Tibial artery (tissue), 4 donors: Measurements from ENCODE around the gene ERC1.
A peak's percentile ranks its signal among the peaks of the same experiment; 100 is the strongest.

Source experiments
- DNase-seq, 2 donors: peaks; one replicate each; pipeline ENCODE4 v3.0.0-alpha.2; 2019
- H3K27ac ChIP-seq, 2 donors: fragments of 200-600 bp; sonication (generic) in 1 of 2; 1 replicate in 1 of 2; 2 replicates in 1 of 2; pipeline ENCODE4 v1.5.1; 2018 to 2019; ENCODE audit warnings: mild to moderate bottlenecking in 1 of 2
- H3K27me3 ChIP-seq, 2 donors: fragments of 200-600 bp; sonication (generic) in 1 of 2; one replicate each; pipeline versions ENCODE4 v1.5.1 to v1.6.0; 2016 to 2019
- H3K36me3 ChIP-seq, 3 donors: fragments of 200-600 bp; sonication (generic) in 2 of 3; one replicate each; pipeline ENCODE4 v1.5.1; 2016 to 2019; ENCODE audit warnings: mild to moderate bottlenecking in 2 of 3
- H3K4me1 ChIP-seq, 4 donors: fragments of 200-600 bp; sonication (generic) in 2 of 4; 1 replicate in 3 of 4; 2 replicates in 1 of 4; pipeline ENCODE4 v1.5.1; 2016 to 2019
- H3K4me3 ChIP-seq, 2 donors: fragments of 200-600 bp; sonication (generic) in 1 of 2; 1 replicate in 1 of 2; 2 replicates in 1 of 2; pipeline ENCODE4 v1.5.1; 2018 to 2019; ENCODE audit warnings: mild to moderate bottlenecking in 2 of 2
- H3K9me3 ChIP-seq, 3 donors: fragments of 200-600 bp; sonication (generic) in 1 of 3; one replicate each; pipeline ENCODE4 v1.5.1; 2016 to 2019
- intact Hi-C: fragments of 100-400 bp; cut with DNase I; formaldehyde crosslinking; loops from one replicate; pipeline ENCODE4 v1.15.0; 2023; ENCODE audit warnings: low total_unique reads
- TF ChIP-seq, protein P1 (sequence below), 2 experiments: fragments of 200-600 bp in 1 of 2; fragments of 450-650 bp in 1 of 2; IDR thresholded peaks; one replicate each; pipeline ENCODE4 v1.5.1; 2017 to 2019; ENCODE audit warnings: antibody characterized with exemption in 2 of 2, mild to moderate bottlenecking in 1 of 2, moderate library complexity in 1 of 2

The ERC1 gene

DNA sequence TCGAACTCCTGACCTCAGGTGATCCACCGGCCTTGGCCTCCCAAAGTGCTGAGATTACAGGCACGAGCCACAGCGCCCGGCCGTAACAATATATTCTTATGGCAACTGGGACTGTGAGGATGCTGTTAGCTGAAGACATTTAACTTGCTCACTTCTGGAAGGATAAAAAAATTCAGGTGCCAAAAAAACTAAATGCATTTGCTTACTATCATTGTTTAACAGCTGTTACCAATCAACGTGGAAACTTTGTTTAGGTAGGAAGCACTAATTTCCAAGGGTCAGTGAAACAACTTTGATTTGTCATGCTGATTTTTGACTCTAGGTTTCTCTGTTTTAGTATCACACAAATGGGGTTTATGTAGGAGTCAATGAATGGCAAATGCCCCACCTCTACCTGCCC is 297.3 kb downstream of the ERC1 start:
- DNase-seq, result no peak
- H3K27me3 ChIP-seq, result no peaks in the 10 kb centered on the region
- intact Hi-C loops, result no loop called here
- H3K4me3 ChIP-seq, result no peak overlapping the region
- H3K27ac ChIP-seq, result no peak overlapping the region
- peaks cover 0 to 5% (median 3%) of the 10 kb centered on the region in 3 donors for H3K36me3 ChIP-seq
- no peaks in the 10 kb centered on the region for H3K4me1 ChIP-seq
- H3K9me3 ChIP-seq, result no peaks in the 10 kb centered on the region
- TF ChIP-seq, protein P1, sequence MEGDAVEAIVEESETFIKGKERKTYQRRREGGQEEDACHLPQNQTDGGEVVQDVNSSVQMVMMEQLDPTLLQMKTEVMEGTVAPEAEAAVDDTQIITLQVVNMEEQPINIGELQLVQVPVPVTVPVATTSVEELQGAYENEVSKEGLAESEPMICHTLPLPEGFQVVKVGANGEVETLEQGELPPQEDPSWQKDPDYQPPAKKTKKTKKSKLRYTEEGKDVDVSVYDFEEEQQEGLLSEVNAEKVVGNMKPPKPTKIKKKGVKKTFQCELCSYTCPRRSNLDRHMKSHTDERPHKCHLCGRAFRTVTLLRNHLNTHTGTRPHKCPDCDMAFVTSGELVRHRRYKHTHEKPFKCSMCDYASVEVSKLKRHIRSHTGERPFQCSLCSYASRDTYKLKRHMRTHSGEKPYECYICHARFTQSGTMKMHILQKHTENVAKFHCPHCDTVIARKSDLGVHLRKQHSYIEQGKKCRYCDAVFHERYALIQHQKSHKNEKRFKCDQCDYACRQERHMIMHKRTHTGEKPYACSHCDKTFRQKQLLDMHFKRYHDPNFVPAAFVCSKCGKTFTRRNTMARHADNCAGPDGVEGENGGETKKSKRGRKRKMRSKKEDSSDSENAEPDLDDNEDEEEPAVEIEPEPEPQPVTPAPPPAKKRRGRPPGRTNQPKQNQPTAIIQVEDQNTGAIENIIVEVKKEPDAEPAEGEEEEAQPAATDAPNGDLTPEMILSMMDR (IDR thresholded peaks at IDR 0.05), result no peak

DNA sequence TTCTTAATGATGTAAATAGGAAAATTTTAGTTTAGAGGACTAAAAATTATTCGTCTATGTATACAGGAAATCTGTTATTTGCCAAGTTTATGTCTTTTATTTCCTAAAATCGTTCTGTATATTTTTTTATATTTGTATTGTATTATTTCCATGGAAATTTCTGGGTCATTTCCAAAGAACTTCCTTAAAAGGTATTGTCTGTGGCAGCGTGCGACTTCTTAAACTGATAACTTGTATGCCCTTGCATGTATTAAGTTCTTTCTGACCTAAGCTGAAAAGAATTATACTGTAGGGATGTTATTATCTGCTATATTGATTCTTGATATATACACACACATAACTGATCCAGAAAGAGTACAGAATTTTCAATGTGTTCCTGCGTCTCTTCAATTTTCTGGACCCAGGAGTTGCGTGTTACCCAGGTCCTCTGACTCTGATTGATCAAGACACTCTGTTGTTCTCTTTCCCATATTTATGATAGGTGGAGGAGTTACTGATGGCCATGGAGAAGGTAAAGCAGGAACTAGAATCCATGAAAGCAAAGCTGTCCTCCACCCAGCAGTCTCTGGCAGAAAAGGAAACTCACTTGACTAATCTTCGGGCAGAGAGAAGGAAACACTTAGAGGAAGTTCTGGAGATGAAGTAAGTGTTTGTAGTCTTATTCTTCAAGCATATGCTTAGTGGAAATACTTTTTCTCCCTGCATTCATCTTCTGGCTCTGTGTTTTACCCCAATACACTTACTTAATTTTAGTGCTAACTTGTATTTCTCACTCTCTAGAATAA is 298.5 kb downstream of the ERC1 start:
- no peak for DNase-seq
- H3K4me3 ChIP-seq, result no peak overlapping the region
- peak overlapping the region in 1 of 2 donors; percentile 21 for H3K27ac ChIP-seq
- intact Hi-C loops, result no loop called here
- H3K9me3 ChIP-seq, result no peaks in the 10 kb centered on the region
- H3K36me3 ChIP-seq, result peaks cover 0 to 5% (median 3%) of the 10 kb centered on the region in 3 donors
- no peaks in the 10 kb centered on the region for H3K4me1 ChIP-seq
- no peaks in the 10 kb centered on the region for H3K27me3 ChIP-seq
- TF ChIP-seq, protein P1 (IDR thresholded peaks at IDR 0.05), result no peak

DNA sequence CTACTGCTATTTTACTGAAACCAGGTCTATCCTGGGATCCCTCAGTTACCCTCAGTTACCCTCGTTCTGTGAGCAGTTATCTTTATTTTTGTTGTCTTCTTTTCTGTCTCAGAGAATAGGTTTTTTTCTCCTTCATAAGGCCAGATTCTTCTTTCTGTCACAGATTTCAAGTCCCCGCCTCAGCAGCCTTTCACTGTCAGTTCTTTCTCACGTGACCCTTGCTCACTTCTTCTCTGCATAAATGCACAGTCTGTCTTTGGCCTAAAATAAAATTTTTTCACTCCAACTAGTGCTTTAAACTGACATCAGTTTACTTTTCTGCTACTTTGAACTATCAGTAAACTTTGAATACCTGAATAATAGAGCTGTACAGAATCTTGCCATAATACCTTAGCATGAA is 299.7 kb downstream of the ERC1 start:
- H3K36me3 ChIP-seq, result peaks cover 0 to 7% (median 5%) of the 10 kb centered on the region in 3 donors
- H3K4me3 ChIP-seq, result no peak overlapping the region
- DNase-seq, result no peak
- H3K27me3 ChIP-seq, result no peaks in the 10 kb centered on the region
- no peaks in the 10 kb centered on the region for H3K9me3 ChIP-seq
- no peak overlapping the region for H3K27ac ChIP-seq
- no peaks in the 10 kb centered on the region for H3K4me1 ChIP-seq
- TF ChIP-seq, protein P1 (IDR thresholded peaks at IDR 0.05), result no peak
- intact Hi-C loops, result no loop called here

DNA sequence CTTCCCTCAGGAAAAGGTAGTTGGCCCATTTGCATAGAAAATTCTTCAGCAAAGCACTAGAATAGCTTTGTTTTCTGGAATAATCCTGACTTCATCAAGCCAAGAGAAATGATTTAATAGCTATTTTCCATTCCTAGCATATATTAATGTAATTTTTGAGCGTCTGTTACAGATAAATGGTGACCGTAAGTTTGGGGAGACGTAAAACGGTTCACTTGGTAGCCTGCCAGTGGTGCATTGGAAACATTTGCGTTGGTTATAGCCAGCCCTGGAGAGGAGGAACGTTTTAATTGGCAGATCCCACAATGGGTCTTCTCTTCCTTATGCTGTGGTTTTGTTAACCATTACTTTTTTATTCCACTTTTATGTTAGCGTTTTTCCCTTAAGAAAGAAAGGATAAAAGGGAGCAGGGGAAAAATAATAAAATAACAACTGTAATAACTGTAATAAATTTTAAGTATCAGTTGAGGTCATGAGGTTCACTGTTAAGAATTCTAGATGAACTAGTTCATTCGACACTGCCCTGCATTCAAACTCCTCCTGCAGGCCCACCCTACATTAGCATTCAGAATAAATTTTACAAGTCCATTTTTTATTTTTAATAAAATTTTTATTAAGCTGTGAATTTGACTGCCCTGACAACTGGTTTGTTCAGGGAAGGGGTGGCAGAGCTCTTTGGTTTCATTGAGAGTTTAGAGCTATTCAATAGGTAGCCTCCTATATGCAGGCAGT is 300.7 kb downstream of the ERC1 start:
- Histone ChIP-seq H3K27me3 (no peaks in the 10 kb centered on the region), H3K9me3 (no peaks in the 10 kb centered on the region), H3K4me1 (no peaks in the 10 kb centered on the region), H3K27ac (no peak overlapping the region), H3K4me3 (no peak overlapping the region), H3K36me3 (peaks cover 0 to 7% (median 5%) of the 10 kb centered on the region in 3 donors)
- no peak for DNase-seq
- TF ChIP-seq, protein P1 (IDR thresholded peaks at IDR 0.05), result no peak
- intact Hi-C loops, result no loop called here

DNA sequence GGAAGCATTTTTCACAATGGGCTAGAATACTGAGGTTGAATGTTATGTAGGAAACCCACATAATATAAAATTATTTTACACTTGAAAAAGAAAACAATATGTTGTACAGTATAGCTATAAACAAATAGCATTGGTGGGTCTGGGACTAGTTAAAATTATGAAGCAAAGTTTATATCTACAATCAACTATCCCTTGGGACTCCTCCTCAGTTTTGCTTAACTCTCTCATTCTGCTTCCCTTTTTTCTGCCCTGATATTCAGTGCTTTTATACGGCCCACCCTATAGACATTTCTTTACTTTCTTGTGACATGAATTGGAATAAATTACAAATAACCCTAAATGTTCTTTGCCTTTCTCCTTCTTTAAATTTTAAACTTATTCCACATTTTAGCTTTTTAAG is 302.9 kb downstream of the ERC1 start:
- no peaks in the 10 kb centered on the region for H3K27me3 ChIP-seq
- no peaks in the 10 kb centered on the region for H3K9me3 ChIP-seq
- H3K4me1 ChIP-seq, result no peaks in the 10 kb centered on the region
- H3K36me3 ChIP-seq, result peaks cover 0 to 7% (median 5%) of the 10 kb centered on the region in 3 donors
- intact Hi-C loops, result no loop called here
- DNase-seq, result no peak
- no peak overlapping the region for H3K4me3 ChIP-seq
- no peak overlapping the region for H3K27ac ChIP-seq
- TF ChIP-seq, protein P1 (IDR thresholded peaks at IDR 0.05), result no peak
